GM12874 (cell line): Measurements from ENCODE around the gene GRK7.

Experiments
- TF ChIP-seq, protein P1 (sequence below): IDR thresholded peaks from 2 replicates; pipeline ENCODE4 v1.5.1; 2011; ENCODE audit warnings: low read depth, mild to moderate bottlenecking, control low read depth, low read length, moderate library complexity; ENCODE audit not compliant: insufficient read depth

GRK7 gene

DNA sequence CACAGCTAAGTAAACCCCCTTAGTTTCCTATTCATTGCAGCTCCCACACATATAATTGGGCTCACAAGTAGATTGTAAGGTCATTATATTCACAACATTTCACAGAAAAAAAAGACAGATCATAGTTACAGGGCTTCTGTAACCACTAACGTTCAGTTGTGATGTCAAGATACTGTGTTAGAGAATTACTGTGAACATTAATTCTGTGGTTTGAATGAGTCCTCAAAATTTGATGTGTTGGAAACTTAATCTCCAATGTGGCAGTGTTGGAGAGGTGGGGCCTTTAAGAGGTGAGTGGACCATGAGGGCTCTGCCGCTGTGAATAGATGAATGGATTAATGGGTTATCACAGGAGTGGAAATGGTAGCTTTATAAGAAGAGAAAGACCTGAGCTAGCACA, 21.3 kb downstream of the GRK7 start:
- TF ChIP-seq, protein P1, sequence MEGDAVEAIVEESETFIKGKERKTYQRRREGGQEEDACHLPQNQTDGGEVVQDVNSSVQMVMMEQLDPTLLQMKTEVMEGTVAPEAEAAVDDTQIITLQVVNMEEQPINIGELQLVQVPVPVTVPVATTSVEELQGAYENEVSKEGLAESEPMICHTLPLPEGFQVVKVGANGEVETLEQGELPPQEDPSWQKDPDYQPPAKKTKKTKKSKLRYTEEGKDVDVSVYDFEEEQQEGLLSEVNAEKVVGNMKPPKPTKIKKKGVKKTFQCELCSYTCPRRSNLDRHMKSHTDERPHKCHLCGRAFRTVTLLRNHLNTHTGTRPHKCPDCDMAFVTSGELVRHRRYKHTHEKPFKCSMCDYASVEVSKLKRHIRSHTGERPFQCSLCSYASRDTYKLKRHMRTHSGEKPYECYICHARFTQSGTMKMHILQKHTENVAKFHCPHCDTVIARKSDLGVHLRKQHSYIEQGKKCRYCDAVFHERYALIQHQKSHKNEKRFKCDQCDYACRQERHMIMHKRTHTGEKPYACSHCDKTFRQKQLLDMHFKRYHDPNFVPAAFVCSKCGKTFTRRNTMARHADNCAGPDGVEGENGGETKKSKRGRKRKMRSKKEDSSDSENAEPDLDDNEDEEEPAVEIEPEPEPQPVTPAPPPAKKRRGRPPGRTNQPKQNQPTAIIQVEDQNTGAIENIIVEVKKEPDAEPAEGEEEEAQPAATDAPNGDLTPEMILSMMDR, result no peak

DNA sequence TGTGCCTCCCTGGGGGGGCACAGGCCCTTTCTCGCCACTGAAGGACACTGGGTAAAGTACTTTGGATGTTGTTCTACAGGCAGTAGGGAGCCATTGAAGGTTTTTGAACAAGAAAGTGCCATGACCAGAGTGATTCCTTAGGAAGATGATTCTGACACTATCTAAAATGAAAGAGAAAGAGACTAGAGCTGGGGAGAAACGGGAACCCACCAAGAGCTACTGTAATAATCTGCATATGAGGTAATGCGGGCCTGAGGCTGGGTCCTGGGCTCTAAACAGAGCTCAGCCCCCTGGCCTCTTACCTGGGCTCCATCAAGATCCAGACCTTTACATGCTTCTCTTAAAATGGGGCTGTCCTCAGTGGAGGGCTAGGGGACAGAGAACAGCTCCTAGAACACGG, 24.9 kb downstream of the GRK7 start:
- TF ChIP-seq, protein P1, result no peak

DNA sequence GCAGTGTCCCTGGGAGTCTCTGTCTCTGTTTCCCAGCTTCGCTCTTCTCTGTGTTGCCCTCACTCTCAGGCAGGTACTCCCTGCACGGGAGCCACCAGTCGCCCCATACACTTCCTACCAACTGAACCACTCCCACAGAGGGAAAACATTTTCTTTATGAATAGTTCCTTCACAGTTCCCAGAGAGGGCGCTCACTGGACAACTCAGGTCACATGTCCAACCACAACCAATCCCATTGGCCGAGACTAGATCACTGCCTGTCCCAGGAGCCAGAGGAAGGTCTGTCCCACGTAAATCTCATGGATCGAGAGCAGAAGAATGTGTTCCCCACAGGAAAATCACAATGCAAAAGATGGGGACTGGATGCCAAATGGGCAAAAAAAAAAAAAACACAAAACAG, 26.1 kb downstream of the GRK7 start:
- TF ChIP-seq, protein P1, result no peak

DNA sequence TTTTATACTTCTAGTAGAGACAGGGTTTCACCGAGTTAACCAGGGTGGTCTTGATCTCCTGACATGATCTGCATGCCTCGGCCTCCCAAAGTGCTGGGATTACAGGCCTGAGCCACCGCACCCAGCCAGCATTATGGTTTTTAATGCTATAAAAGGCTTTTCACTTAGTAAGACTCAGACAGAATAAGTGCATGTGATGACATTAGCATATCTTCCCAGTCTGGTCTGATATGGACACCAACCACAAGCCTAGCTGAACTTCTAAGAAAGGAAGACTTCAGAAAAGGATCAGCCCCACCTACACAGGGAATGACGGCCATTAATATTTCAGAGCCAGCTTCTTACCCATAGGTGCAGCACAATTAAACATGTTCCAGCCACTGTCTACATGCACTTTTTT, 27.0 kb downstream of the GRK7 start:
- TF ChIP-seq, protein P1, result no peak

DNA sequence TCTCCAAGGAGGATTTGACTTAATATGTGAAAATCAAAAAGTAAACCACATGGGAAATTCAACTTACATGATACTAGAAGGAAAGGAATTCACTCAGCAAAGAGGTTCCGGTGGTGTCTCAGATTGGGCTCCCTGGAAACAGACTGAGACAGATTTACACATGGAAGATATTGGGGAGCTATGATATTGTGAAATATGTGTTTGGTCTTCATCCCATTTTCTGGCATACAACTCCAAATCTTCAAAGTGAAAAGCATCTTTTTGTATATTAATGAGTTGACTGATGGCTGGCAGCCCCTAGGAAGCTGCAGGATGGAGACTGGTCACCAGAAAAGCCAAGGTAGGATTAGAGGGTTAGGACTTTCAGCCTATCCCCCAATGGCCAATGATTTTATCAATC, 29.3 kb downstream of the GRK7 start:
- TF ChIP-seq, protein P1, result no peak

DNA sequence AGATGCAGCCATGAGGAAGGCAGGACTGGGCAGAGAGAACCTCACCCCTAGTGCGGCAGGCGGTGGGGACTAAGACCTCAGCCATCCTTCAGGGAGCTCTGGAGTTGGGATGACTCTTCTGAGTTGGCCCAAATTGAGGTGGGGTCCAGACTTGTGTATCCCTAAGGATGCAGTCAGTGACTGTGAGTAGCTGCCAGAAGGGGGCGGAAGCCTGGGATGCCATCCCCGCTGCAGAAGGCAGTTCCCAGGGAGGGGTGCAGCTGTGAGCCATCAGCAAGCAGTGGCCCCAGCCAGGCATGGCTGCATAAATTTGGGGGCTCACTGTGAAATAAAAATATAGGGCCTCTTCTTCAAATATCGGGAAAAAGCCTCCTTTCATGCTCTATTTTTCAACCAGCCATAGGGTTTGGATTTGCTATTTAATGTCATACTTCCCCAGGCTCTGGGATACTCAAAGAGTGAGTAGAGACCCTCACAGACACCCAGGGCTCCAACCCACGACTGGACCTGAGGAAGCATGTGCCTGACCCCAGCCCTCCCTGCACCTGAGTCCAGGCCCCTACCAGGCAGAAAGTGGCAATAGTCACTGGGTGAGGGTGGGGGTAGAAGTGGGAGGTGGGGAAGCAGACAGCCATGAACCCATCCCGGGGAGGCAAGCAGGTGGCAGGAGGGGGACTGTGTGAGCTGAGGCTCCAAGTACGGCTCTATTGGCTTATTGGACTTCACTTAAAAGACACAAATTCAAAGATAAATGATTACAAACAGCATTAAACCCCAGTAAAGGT, 30.5 kb downstream of the GRK7 start:
- TF ChIP-seq, protein P1, result no peak

DNA sequence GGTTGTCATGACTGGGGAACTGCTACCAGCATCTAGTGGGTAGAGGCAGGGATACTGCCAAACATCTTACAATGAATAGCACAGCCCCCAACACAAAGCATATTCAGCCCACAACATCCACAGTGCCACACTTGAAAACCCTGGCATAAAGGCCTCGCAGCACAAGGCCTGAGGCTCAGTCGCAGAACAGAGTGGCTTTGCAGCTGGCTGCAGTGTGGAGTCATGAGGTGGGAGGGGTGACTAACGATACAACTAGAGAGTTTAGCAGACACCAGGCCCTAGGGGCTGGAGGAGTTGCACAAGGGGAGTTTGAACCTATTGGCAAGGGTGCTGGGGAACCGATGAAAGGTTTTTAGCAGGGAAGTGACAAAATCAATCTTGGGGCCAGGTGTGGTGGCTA, 32.1 kb downstream of the GRK7 start:
- TF ChIP-seq, protein P1, result no peak
